Measurements from ENCODE around the gene PDPK1. TPM values are rescaled to one million over a fixed set of nuclear protein-coding genes. Genes with fewer than 3 reads are reported as not detected.

PDPK1 gene
- polyA plus RNA-seq, 4 donors = 22.2 to 48.9 (median 32.2) TPM

Other genes starting within 250 kb of the PDPK1 start
- 1 to 10 TPM; 1.1 to 4.7 (median 1.8) TPM for gene ABCA3, start 197.3 kb upstream of the PDPK1 start, polyA plus RNA-seq
- 10 to 100 TPM in 1 of 4 donors, 1 to 10 TPM in 2, under 1 TPM in 1; 0.89 to 12.4 (median 3.8) TPM for gene CCNF, start 108.6 kb upstream of the PDPK1 start, polyA plus RNA-seq
- 1 to 10 TPM in 3 of 4 donors, under 1 TPM in 1; 0.67 to 7.7 (median 3.0) TPM for gene TEDC2, start 77.9 kb upstream of the PDPK1 start, polyA plus RNA-seq
- under 1 TPM in 2 of 4 donors, not detected in 2; 0.04 to 0.74 TPM for gene NTN3, start 66.7 kb upstream of the PDPK1 start, polyA plus RNA-seq
- 10 to 100 TPM in 1 of 4 donors, 1 to 10 TPM in 2, under 1 TPM in 1; 0.81 to 12.6 (median 3.2) TPM for gene TBC1D24, start 62.9 kb upstream of the PDPK1 start, polyA plus RNA-seq
- gene ATP6V0C, start 24.1 kb upstream of the PDPK1 start, polyA plus RNA-seq = 100 to 1,000 TPM in 2 of 4 donors, 10 to 100 TPM in 2; 74.5 to 298 (median 143) TPM
- 100 to 1,000 TPM in 1 of 4 donors, 10 to 100 TPM in 3; 26.7 to 120 (median 36.0) TPM for gene AMDHD2, start 17.6 kb upstream of the PDPK1 start, polyA plus RNA-seq
- gene CEMP1, start 6.6 kb upstream of the PDPK1 start, polyA plus RNA-seq = 10 to 100 TPM in 1 of 4 donors, 1 to 10 TPM in 1, under 1 TPM in 2; 0.66 to 23.1 (median 1.1) TPM
- 10 to 100 TPM; 19.0 to 41.2 (median 29.9) TPM for gene KCTD5, start 144.5 kb downstream of the PDPK1 start, polyA plus RNA-seq
- 1 to 10 TPM in 1 of 4 donors, under 1 TPM in 1, not detected in 2; 0.65 to 1.3 TPM for gene PRSS27, start 182.2 kb downstream of the PDPK1 start, polyA plus RNA-seq
- 100 to 1,000 TPM; 329 to 655 (median 496) TPM for gene SRRM2, start 214.6 kb downstream of the PDPK1 start, polyA plus RNA-seq
- 100 to 1,000 TPM; 166 to 718 (median 396) TPM for gene ELOB, start 239.3 kb downstream of the PDPK1 start, polyA plus RNA-seq
- under 1 TPM in 1 of 4 donors, not detected in 3; 0.03 TPM for gene PRSS33, start 249.5 kb downstream of the PDPK1 start, polyA plus RNA-seq

Measured in small intestine (tissue), 4 donors.